Urinary bladder (tissue), 2 donors: ENCODE data around the gene IPCEF1. TPM values are rescaled to one million over a fixed set of nuclear protein-coding genes. Genes with fewer than 3 reads are reported as not detected.

Source experiments
- polyA plus RNA-seq: library from polyadenylated mRNA; stranded (reverse); fragments of 200-250 nt; gene quantifications from one replicate; pipeline ENCODE4 v1.2.3, GENCODE V29; 2013
- total RNA-seq: library from RNA; depleted of rRNA; stranded (reverse); fragments of >200 nt; gene quantifications from one replicate; pipeline ENCODE4 v1.2.3, GENCODE V29; 2014
- donor health status: healthy.

Gene IPCEF1
- total and polyA plus RNA-seq, 2 donors, result 1.1 to 3.0 TPM

Other genes with a start within 250 kb of the IPCEF1 start
- 20.9 TPM for gene CNKSR3, start 153.9 kb upstream of the IPCEF1 start, total RNA-seq
- 12.9 TPM for gene CNKSR3, start 153.9 kb upstream of the IPCEF1 start, polyA plus RNA-seq